H9 (cell line): Measurements from ENCODE around the gene FFAR3. TPM values are rescaled to one million over a fixed set of nuclear protein-coding genes. Genes with fewer than 3 reads are reported as not detected.

Experiments
- DNase-seq: peaks from one replicate; pipeline ENCODE4 v3.0.0-alpha.2; 2017
- H2AFZ ChIP-seq: one replicate; pipeline ENCODE4 v1.6.1; 2013; ENCODE audit warnings: mild to moderate bottlenecking, low read length, control low read depth, moderate library complexity
- H2AK5ac ChIP-seq: 2 replicates; pipeline ENCODE4 v1.6.1; 2013; ENCODE audit warnings: low read length, control low read depth, mixed read lengths; ENCODE audit not compliant: insufficient read length
- H2BK120ac ChIP-seq: one replicate; pipeline ENCODE4 v1.6.1; 2013; ENCODE audit warnings: low read depth, mild to moderate bottlenecking, low read length, control low read depth, inconsistent platforms; ENCODE audit not compliant: poor library complexity, severe bottlenecking
- H2BK12ac ChIP-seq: 2 replicates; pipeline ENCODE4 v1.6.1; 2013; ENCODE audit warnings: low read length, control low read depth, mixed read lengths, low read depth; ENCODE audit not compliant: insufficient read length
- H2BK15ac ChIP-seq: 2 replicates; pipeline ENCODE4 v1.6.1; 2013; ENCODE audit warnings: low read depth, low read length, control low read depth
- H2BK20ac ChIP-seq: one replicate; pipeline ENCODE4 v1.6.1; 2013; ENCODE audit warnings: low read depth, mild to moderate bottlenecking, low read length, control low read depth, inconsistent platforms; ENCODE audit not compliant: poor library complexity, severe bottlenecking
- H2BK5ac ChIP-seq: 2 replicates; pipeline ENCODE4 v1.6.1; 2013; ENCODE audit warnings: low read length, control low read depth, mixed read lengths; ENCODE audit not compliant: insufficient read length
- H3K14ac ChIP-seq: 2 replicates; pipeline ENCODE4 v1.6.1; 2013; ENCODE audit warnings: low read length, control low read depth; ENCODE audit not compliant: insufficient read depth
- H3K18ac ChIP-seq: 2 replicates; pipeline ENCODE4 v1.6.1; 2013; ENCODE audit warnings: low read depth, mild to moderate bottlenecking, mixed read lengths, low read length, control low read depth; ENCODE audit not compliant: insufficient read length
- H3K23ac ChIP-seq: 2 replicates; pipeline ENCODE4 v1.6.1; 2013; ENCODE audit warnings: low read length, control low read depth, mixed read lengths, low read depth; ENCODE audit not compliant: insufficient read length
- H3K23me2 ChIP-seq: 2 replicates; pipeline ENCODE4 v1.6.1; 2013; ENCODE audit warnings: low read depth, mild to moderate bottlenecking, mixed read lengths, low read length, control low read depth; ENCODE audit not compliant: insufficient read length, poor library complexity, severe bottlenecking
- H3K27ac ChIP-seq: 2 replicates; pipeline ENCODE4 v1.5.1; 2013; ENCODE audit warnings: low read length, control low read depth, mixed read lengths, low read depth; ENCODE audit not compliant: insufficient read length
- H3K27me3 ChIP-seq: 2 replicates; pipeline ENCODE4 v1.6.1; 2013; ENCODE audit warnings: low read length, control low read depth, inconsistent platforms; ENCODE audit not compliant: insufficient read depth
- H3K4ac ChIP-seq: 2 replicates; pipeline ENCODE4 v1.6.1; 2013; ENCODE audit warnings: low read depth, mild to moderate bottlenecking, control low read depth, inconsistent platforms, low read length, moderate library complexity
- H3K4me1 ChIP-seq: 2 replicates; pipeline ENCODE4 v1.6.1; 2013; ENCODE audit warnings: low read length, control low read depth, inconsistent platforms; ENCODE audit not compliant: insufficient read depth
- H3K4me2 ChIP-seq: 2 replicates; pipeline ENCODE4 v1.6.1; 2013; ENCODE audit warnings: low read length, control low read depth, mixed read lengths; ENCODE audit not compliant: insufficient read length, insufficient read depth
- H3K56ac ChIP-seq: 2 replicates; pipeline ENCODE4 v1.6.1; 2013; ENCODE audit warnings: low read depth, mild to moderate bottlenecking, mixed read lengths, low read length, control low read depth; ENCODE audit not compliant: insufficient read length
- H3K79me1 ChIP-seq: 2 replicates; pipeline ENCODE4 v1.6.1; 2013; ENCODE audit warnings: low read depth, mild to moderate bottlenecking, moderate library complexity, low read length, control low read depth, inconsistent platforms; ENCODE audit not compliant: insufficient read depth, poor library complexity, severe bottlenecking
- H3K79me2 ChIP-seq: 2 replicates; pipeline ENCODE4 v1.6.1; 2013; ENCODE audit warnings: low read length, control low read depth, inconsistent platforms; ENCODE audit not compliant: insufficient read depth
- H3K9ac ChIP-seq: 2 replicates; pipeline ENCODE4 v1.6.1; 2013; ENCODE audit warnings: low read length, control low read depth, mixed read lengths; ENCODE audit not compliant: insufficient read length; ENCODE audit errors: extremely low read depth
- H3K9me3 ChIP-seq: one replicate; pipeline ENCODE4 v1.6.1; 2013; ENCODE audit warnings: low read depth, low read length, inconsistent platforms; ENCODE audit not compliant: control insufficient read depth
- H3T11ph ChIP-seq: one replicate; pipeline ENCODE4 v1.6.1; 2013; ENCODE audit warnings: mild to moderate bottlenecking, low read length, control low read depth, inconsistent platforms
- H4K20me1 ChIP-seq: one replicate; pipeline ENCODE4 v1.6.1; 2013; ENCODE audit not compliant: control insufficient read depth, insufficient read length, insufficient read depth
- H4K5ac ChIP-seq: 2 replicates; pipeline ENCODE4 v1.6.1; 2013; ENCODE audit warnings: low read depth, mild to moderate bottlenecking, mixed read lengths, low read length, control low read depth; ENCODE audit not compliant: insufficient read length
- H4K8ac ChIP-seq: replicated peaks from 2 replicates; pipeline ENCODE4 v1.6.1; 2013; ENCODE audit warnings: low read length, control low read depth, mixed read lengths, low read depth; ENCODE audit not compliant: insufficient read length
- H4K91ac ChIP-seq: 2 replicates; pipeline ENCODE4 v1.6.1; 2013; ENCODE audit warnings: low read depth, mild to moderate bottlenecking, moderate library complexity, mixed read lengths, low read length, control low read depth; ENCODE audit not compliant: insufficient read length
- H3K27ac Mint-ChIP-seq, 3 experiments: 2 replicates in 2 of 3; 3 replicates in 1 of 3; pipeline ENCODE4 v1.8.0; 2020 to 2021; ENCODE audit warnings: mixed read lengths in 3 of 3, mild to moderate bottlenecking in 1 of 3, moderate library complexity in 1 of 3
- H3K27me3 Mint-ChIP-seq: 2 replicates; pipeline ENCODE4 v1.8.0; 2021; ENCODE audit warnings: low read depth, mild to moderate bottlenecking, moderate library complexity, mixed read lengths
- H3K36me3 Mint-ChIP-seq, 3 experiments: 2 replicates in 2 of 3; 3 replicates in 1 of 3; pipeline ENCODE4 v1.8.0; 2020 to 2021; ENCODE audit warnings: low read depth in 3 of 3, mixed read lengths in 3 of 3; ENCODE audit not compliant: insufficient read depth in 1 of 3
- H3K4me1 Mint-ChIP-seq, 2 experiments: 2 replicates each; pipeline ENCODE4 v1.8.0; 2020; ENCODE audit warnings: mixed read lengths in 2 of 2
- H3K4me3 Mint-ChIP-seq, 2 experiments: 2 replicates in 1 of 2; 3 replicates in 1 of 2; pipeline ENCODE4 v1.8.0; 2020 to 2021; ENCODE audit warnings: mild to moderate bottlenecking in 2 of 2, mixed read lengths in 2 of 2, moderate library complexity in 1 of 2
- H3K9me3 Mint-ChIP-seq, 2 experiments: 2 replicates in 1 of 2; 3 replicates in 1 of 2; pipeline ENCODE4 v1.8.0; 2020; ENCODE audit warnings: mild to moderate bottlenecking in 2 of 2, mixed read lengths in 2 of 2, moderate library complexity in 1 of 2
- CTCF ChIP-seq: fragments of 200-600 bp; sonication (generic); conservative IDR thresholded peaks from 3 replicates; pipeline ENCODE4 v1.8.0; 2021; ENCODE audit warnings: antibody characterized with exemption, mild to moderate bottlenecking
- WGBS: extraction: QIAGEN DNeasy Blood & Tissue Kit; methylation state at CpG from one replicate; pipeline ENCODE4 v1.1.7; 2013; ENCODE audit warnings: missing lambda C conversion rate, low lambda C conversion rate, mixed read lengths; ENCODE audit not compliant: insufficient read length; ENCODE audit errors: extremely low coverage; 5-methylcytosine and 5-hydroxymethylcytosine counted together
- total RNA-seq: library from RNA; stranded (reverse); gene quantifications from 2 replicates; pipeline ENCODE4 v1.2.1, GENCODE V29; 2021

FFAR3 gene
- total RNA-seq, 1 experiment from 2014 or later, result not detected

- Histone ChIP-seq H4K20me1 (no peaks in the 10 kb centered on the region), H3K23me2 (no peaks in the 10 kb centered on the region), H2BK5ac (no peak overlapping the region), H2AK5ac (no peak overlapping the region), H3K79me1 (no peaks in the 10 kb centered on the region), H2BK12ac (no peak overlapping the region), H2BK15ac (no peak overlapping the region), H3K56ac (no peak overlapping the region), H3K27ac (no peak overlapping the region), H3K9ac (no peak overlapping the region), H3K9me3 (no peaks in the 10 kb centered on the region), H2BK20ac (no peak overlapping the region), H3K14ac (no peak overlapping the region), H2BK120ac (no peak overlapping the region), H3K18ac (no peak overlapping the region), H4K5ac (no peak overlapping the region), H3T11ph (no peak overlapping the region), H2AFZ (no peak overlapping the region), H4K8ac (no peak overlapping the region), H3K4ac (no peak overlapping the region), H3K4me1 (no peaks in the 10 kb centered on the region), H3K4me2 (no peak overlapping the region), H3K79me2 (no peaks in the 10 kb centered on the region), H4K91ac (no peak overlapping the region), H3K27me3 (no peaks in the 10 kb centered on the region), H3K23ac (no peak overlapping the region)
- no peaks in the 10 kb centered on the region for H3K4me1 Mint-ChIP-seq
- H3K27me3 Mint-ChIP-seq, result peaks cover 3% of the 10 kb centered on the region
- H3K27ac Mint-ChIP-seq, result no peak overlapping the region
- DNase-seq, result no peak
- no peak overlapping the region for H3K4me3 Mint-ChIP-seq
- WGBS, result no CpG with 5 or more reads among the region's 7 CpGs
- TF ChIP-seq CTCF, result no peak
- H3K36me3 Mint-ChIP-seq, result peaks cover 2 to 4% (median 4%) of the 10 kb centered on the region in 3 experiments; a peak in 1 of 7 replicates
- H3K9me3 Mint-ChIP-seq, result peaks cover 4 to 11% of the 10 kb centered on the region in 2 experiments; a peak in 3 of 5 replicates
Measured at GRCh38 chr19:35317464-35318043, 40.7 kb upstream of the FFAR3 start.
